Activated T-cell treated with anti-CD3 and anti-CD28 coated beads for 48 hours (primary cell): Measurements from ENCODE around the gene LEMD1.
A peak's percentile ranks its signal among the peaks of the same experiment; 100 is the strongest.
"Not testable (repeated sequence)": the region's sequence is repeated elsewhere in the genome, so short reads cannot be mapped to it uniquely, and the experiment has no call there.

Experiments
- DNase-seq: peaks from one replicate; pipeline ENCODE4 v3.0.0-alpha.2; 2020; ENCODE audit warnings: low read depth

LEMD1 gene

DNA sequence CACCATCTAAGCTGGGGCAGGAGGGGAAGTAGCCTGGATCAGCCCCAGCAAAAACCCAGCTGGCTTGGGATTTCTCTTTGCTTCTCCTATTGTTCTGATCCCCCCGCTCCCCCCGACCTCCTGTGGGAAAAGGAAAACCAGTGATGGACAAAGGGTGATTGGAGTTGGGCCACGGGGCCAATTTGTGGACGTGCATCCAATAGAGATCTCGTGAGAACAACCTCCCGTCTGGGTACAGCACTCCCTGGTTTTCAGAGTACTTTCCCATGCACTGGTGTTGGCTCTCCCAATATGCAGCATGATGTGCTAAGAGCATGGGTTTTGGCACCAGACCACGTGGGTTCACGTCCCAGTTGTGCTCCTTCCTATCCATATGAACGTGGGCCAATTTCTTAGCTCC lies 25.0 kb upstream of the LEMD1 start:
- DNase-seq: no peak

DNA sequence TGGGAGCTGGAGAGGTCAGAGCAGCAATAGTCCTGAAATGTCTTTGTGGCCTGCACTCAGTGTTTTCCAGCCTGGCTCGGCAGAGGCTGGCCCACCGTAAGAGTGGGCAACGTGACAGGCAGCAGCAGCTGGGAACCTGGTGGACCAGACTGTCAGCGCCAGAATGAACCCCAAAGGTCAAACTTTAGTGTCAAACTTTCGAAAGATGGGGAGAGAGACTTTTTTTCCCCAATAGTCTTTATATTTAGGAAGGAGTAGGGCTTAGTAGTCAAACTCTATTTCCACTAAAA lies 23.7 kb upstream of the LEMD1 start:
- DNase-seq: no peak

DNA sequence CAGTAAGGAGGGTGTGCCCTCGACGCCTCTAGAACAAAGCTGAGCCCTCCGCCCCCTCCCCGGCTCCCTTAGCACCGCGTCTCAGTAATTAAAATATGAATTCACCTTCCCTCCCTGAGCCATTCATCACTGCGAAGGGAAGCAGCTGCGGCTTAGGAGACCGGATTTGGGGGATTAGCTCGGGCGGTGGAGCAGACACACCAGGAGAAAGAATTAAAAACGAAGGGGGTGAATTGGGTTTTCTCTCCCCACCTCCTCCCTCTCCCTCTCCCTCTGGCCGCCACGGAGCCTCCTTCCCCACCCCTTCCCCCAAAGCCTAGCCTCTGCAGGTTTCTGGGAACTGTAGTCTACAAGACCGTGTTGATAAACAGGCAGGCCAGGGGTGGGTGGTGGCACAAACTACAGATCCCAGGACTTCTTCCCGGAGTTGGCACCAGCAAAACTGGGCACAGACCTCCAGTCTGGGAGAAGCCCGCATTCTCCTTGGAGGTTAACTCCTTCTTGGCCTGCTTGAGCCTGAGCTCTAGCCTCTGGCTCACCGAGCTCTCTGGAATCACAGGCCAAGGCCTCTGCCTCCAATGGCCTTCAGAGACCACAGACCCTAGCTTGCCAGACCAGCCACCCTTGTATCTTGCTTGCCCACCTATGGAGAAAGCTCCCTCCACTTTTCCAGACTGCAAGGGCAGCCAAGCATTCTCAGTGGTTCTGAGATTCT lies 23.2 kb upstream of the LEMD1 start:
- DNase-seq: no peak

DNA sequence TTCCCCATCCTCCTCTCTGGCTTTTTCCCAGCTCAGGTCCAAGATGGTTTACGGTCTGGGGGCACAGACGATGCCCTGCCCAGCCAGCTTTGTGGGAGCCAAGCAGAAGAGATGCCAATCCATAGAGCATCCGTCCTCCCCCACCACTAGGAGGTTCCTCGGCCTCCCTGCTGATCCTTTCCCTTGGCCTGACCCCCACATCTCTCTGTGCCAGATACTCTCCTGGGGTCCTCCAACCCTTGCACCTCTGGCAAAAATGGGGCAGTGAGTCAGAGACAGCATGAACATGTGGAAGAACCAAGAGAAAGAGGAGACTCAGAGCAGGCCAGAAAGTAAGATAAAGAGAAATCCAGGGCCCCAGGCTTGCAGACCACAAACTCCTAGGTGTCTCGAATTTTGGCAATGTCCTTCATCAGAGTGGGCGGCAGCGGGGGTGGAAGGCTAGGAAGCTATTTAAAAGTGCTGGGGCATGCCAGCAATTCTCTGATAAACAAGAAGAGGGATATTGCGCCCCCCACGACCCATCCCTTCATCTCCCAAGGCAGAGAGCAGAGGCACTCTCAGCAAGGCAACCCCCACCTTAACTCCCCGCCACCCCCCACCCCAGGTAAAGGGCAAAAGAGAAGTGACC lies 22.6 kb upstream of the LEMD1 start:
- no peak for DNase-seq

DNA sequence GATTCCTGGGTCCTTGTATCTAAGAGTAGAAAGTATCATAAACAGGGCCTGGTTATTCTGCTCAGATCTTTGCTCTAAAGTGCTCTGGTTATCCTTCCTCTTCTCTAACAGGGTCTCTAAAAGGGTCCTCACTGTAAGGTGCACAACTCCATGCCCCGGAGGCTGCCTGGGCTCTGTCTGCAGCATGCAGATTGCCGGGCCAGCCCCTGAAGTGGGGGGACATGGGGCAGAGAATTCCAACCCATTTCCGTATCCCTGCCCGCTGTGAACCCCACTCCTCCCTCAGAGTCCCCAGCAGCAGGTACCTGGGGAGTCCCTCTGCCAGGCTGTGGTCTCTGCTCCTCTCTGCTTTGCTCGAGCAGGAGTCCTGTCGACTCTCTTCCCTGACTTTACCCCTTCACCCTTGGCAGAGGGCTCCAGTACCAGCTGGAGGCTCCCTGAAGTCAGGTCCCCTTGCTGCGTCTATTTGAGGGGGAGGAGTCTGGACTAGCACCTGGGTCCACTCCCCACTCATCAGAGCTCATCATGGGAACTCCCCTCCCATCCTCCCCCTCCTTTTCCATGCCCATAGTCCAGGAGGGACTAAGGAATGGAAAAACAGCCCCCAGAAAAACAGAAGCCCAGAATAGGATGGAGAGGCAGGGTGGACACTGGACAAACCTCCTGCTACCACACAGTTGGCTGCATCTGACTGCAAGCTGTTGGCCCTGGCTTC lies 21.9 kb upstream of the LEMD1 start:
- no peak for DNase-seq

- no peak for DNase-seq
Measured at GRCh38 chr1:205442051-205442725, 20.3 kb upstream of the LEMD1 start.

GRCh38 chr1:205441716-205442050 lies 19.8 kb upstream of the LEMD1 start:
- DNase-seq: no peak

DNA sequence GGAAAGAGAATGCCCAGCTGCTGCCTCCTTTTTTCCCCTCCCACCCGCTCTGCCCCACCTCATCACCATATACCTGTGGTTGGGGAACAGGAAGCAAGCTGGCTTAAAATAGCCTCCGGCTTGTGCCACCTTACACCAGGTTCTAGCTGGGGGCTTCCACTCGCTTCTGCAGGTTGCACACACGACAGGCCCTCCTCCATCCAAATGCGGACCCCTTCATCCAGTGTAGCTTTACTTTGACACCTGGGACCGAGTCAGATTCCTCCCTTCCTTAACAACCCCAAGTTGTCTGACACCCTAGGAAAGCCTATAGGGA lies 19.4 kb upstream of the LEMD1 start:
- no peak for DNase-seq

- peak; percentile 56 for DNase-seq
Measured at GRCh38 chr1:205440476-205441317, 18.8 kb upstream of the LEMD1 start.

DNA sequence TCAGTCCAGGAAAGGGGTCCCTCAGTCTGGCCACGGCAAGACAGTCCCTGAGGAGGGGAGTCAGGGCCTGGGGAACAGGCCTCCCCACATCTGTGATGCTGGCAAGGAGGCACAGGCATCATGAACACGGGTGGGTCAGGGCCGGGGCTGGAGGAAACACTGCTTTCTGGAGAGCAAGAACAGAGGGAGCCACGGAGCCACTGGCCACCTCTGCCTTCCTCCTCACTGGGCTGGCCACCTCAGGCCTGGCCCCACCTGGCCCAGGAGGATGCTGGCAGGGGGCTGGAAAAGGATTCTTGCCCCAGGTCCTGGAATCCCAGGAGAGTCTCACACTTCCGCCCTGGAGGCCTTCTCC lies 18.2 kb upstream of the LEMD1 start:
- no peak for DNase-seq

GRCh38 chr1:205438213-205439158 lies 16.6 kb upstream of the LEMD1 start:
- DNase-seq: no peak

- no peak for DNase-seq
Measured at GRCh38 chr1:205437570-205437969, 15.7 kb upstream of the LEMD1 start.

- DNase-seq: no peak
Measured at GRCh38 chr1:205436776-205437410, 15.0 kb upstream of the LEMD1 start.

DNA sequence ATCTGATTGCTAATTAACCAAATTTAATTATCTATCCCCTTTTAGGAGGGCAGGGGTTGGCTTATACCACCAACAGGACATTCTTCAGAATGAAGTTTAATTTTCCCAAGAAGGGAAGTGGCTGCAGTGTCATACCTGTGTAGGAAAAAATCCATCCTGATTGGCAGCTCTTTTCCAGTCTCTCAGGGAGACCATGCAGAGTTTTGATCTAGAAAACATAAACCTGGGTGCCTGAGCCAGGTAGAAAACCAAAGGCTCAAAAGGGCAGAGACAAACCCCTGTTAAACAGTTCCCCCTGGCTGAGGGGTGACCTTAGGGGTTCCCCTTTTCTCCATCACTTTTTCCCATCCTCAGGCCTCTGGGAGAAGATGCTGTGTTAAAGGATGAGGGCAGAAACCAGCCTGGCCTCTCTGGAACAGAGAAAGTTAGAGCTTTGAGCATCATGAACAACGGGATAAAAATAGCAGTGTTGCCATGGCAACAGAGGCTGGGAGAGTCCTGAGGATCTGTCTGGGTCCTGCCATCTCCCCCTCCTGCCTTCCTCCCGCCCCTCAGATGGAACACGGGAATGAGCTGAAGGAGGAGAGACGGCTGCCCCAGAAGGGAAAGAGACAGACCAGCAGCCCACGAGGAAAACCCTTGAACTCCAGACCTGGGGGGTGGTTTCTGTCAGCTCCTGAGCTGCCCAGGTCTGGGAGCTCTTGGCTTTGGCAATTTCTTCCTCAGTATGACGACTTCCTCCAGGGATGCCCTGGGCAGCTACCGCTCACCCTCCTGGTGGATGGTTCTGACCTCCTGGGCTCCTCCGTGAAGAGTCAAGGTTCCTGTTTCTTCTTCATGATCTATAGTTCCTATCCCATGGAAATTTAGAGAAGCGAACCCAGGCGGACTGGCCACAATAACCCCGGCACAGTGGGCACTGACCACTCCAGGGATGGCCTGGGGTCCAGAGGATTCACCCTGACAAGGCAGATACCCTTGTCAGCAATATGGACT lies 14.0 kb upstream of the LEMD1 start:
- no peak for DNase-seq

GRCh38 chr1:205434738-205435137 lies 12.9 kb upstream of the LEMD1 start:
- no peak for DNase-seq

DNA sequence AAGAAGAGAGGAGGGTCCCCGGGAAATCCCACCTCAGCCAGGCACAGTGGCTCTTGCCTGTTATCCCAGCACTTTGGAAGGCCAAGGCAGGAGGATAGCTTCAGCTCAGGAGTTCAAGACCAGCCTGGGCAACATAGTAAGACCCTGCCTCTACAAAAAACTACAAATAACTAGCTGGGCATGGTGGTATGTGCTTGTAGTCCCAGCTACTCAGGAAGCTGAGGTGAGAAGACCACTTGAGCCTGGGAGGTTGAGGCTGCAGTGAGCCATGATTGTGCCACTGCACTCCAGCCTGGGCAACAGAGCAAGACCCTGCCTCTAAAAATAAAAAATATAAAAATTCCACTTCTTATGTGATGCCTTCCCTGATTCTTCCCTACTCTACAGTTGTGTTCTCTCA lies 10.8 kb upstream of the LEMD1 start:
- not testable (repeated sequence) for DNase-seq

- no peak for DNase-seq
Measured at GRCh38 chr1:205432116-205432515, 10.3 kb upstream of the LEMD1 start.

DNA sequence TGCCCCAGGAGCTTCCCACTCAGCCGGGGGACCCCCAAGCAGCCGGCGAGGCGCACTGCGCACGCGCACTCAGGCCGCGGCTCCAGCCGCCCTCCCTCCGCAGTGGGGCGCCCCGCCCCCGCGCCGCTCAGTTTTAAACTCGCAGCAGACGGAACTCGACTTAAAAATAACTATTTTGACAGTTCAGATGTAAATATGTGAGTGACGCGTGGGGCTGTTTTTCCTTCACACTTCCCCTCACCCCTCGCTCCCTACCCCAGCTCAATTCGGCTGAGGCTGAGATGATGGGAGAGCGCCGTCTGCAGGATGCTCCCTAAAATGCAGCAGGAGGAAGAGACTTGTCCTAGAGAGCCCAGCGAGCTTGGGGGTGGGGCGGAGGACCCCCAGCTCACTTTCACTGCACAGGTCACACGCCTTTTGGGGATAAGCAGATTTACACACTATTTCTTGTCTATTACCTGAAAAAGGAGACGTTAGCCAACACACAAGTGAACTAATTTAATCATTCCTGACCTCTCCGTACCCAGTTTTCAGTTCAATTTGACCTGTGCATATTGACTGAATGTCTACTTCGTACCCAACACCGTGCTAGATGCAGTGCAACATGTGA lies 8.9 kb upstream of the LEMD1 start:
- peak; percentile 51 for DNase-seq
